Activated T-helper 2 cell treated with anti-CD3 and anti-CD28 coated beads, Interferon-gamma antibody, Interleukin-2, Interleukin-4, amounts not matched to agents 10 μg/mL and 5 μg/mL and 100 μg/mL, durations not matched to agents 14 hours and 24 hours and 36 hours (primary cell): ENCODE results near the gene SKIC3. TPM values are rescaled to one million over a fixed set of nuclear protein-coding genes. Genes with fewer than 3 reads are reported as not detected.

Experiments
- DNase-seq: peaks from one replicate; pipeline ENCODE4 v3.0.0; 2021; ENCODE audit warnings: low spot score
- H3K27ac Mint-ChIP-seq: one replicate; pipeline ENCODE4 v1.8.0; 2021; ENCODE audit warnings: mixed read lengths
- H3K27me3 Mint-ChIP-seq: one replicate; pipeline ENCODE4 v1.8.0; 2021; ENCODE audit warnings: low read depth, mixed read lengths
- H3K36me3 Mint-ChIP-seq: one replicate; pipeline ENCODE4 v1.8.0; 2021; ENCODE audit warnings: low read depth, mixed read lengths
- H3K4me1 Mint-ChIP-seq: one replicate; pipeline ENCODE4 v1.8.0; 2021; ENCODE audit warnings: low read depth, mixed read lengths
- H3K4me3 Mint-ChIP-seq: one replicate; pipeline ENCODE4 v1.8.0; 2021; ENCODE audit warnings: low read depth, mild to moderate bottlenecking, moderate library complexity, mixed read lengths
- H3K9me3 Mint-ChIP-seq: one replicate; pipeline ENCODE4 v1.8.0; 2021; ENCODE audit warnings: mixed read lengths
- intact Hi-C: fragments of 100-400 bp; cut with micrococcal nuclease; formaldehyde crosslinking; loops from one replicate; pipeline ENCODE4 v1.15.1; 2023
- total RNA-seq: library from RNA; stranded (reverse); gene quantifications from 2 replicates; pipeline ENCODE4 v1.2.3, GENCODE V29; 2022

Gene SKIC3
- 60.2 and 61.6 TPM in 2 replicates for total RNA-seq

DNA sequence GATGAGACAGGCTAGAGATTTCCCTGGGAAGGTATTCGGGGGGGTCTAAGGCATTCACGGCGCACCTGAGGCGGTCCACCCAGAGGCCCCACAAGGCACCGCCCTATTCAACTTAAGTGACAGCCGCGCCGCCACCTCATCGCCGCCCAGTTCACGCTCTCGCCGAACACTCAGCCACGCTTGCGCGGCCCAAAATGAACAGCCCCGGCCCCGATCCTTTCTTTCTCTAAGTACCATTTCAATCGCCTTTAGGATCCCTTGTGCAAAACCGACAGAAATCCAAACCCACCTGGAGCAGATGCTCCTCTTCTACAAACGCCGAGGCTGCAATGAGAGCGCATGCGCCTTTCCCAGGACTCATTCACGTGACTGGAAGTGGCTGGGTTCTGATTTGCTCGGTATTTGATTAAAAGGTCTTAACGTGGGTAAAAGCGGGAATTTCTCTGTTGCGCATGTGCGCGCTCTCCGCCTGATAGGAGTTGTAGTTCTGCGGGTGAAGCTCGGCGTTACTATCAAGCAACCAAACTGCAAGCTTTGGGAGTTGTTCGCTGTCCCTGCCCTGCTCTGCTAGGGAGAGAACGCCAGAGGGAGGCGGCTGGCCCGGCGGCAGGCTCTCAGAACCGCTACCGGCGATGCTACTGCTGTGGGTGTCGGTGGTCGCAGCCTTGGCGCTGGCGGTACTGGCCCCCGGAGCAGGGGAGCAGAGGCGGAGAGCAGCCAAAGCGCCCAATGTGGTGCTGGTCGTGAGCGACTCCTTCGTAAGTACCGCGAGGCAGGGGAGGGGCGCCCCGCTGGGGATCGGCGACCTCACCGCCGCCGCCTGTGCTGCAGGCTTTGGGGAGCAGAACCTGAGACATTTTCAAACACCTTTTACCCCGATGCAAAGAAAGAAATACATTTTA is at the start of gene SKIC3, which contains the start of gene ARSK:
SKIC3 (minus strand) TSS at position 331 of the 902 bp plus-strand sequence. CDS start 7,827 bp downstream, outside the sequence.
ARSK (plus strand) TSS at position 455 of the 902 bp plus-strand sequence; CDS start at position 633, 178 bp downstream.
- intact Hi-C loops, result loop anchor here (1.0 to 10.0 kb wide), 5 partner anchors 36 to 1630 kb away; partner anchors contain the start of genes GLRX, GPR150, RFESD and RIOK2
- Mint-ChIP-seq H3K27ac (peak within 1 kb of the TSS; percentile 81), H3K4me1 (peaks cover 39% of the 10 kb centered on the region), H3K4me3 (peak within 1 kb of the TSS; percentile 93), H3K36me3 (peaks cover 20% of the 10 kb centered on the region), H3K9me3 (no peaks in the 10 kb centered on the region), H3K27me3 (no peaks in the 10 kb centered on the region)
- peak; percentile 93 for DNase-seq

DNA sequence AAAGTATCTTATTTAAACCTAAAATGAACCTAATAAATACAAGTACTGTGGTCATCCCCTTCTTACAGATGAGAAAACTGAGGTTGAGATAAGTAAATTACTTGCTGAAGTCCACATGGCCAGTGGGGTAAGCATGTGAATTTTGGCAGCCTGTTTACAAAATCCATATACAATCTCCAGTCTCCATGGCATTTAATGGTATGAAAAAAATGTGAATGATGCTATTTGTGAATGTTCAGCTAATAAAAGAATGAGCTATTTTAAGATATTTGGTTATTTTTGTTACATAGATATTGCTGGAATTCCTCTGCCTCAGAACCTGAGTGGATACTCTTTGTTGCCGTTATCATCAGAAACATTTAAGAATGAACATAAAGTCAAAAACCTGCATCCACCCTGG is 45.8 kb upstream of the SKIC3 start:
- intact Hi-C loops, result no loop called here
- Mint-ChIP-seq H3K27ac (no peak overlapping the region), H3K36me3 (peaks cover 3% of the 10 kb centered on the region), H3K9me3 (no peaks in the 10 kb centered on the region), H3K4me1 (no peaks in the 10 kb centered on the region), H3K4me3 (no peak overlapping the region), H3K27me3 (no peaks in the 10 kb centered on the region)
- no peak for DNase-seq

DNA sequence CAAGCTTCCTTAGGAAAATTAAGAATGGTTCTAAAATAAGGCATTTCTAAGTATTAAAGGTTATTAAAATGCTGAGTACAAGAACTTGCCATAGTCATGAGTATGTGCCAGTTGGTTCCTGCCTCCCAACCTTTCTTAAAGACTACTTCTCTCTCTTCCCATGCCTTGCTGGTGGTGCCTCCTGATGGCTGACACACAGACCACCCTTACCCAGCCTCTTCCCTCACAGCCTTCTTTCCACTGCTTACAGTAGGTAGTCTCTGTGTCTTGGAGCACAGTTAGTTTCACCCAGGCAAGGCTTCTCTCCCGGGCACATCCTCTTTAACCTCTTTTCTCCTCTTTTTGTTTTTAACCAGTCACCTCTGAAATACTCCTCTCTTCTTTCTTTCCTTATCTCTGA is 44.5 kb upstream of the SKIC3 start:
- no peak overlapping the region for H3K27ac Mint-ChIP-seq
- H3K4me1 Mint-ChIP-seq, result no peaks in the 10 kb centered on the region
- no peak for DNase-seq
- H3K9me3 Mint-ChIP-seq, result no peaks in the 10 kb centered on the region
- no peak overlapping the region for H3K4me3 Mint-ChIP-seq
- peaks cover 3% of the 10 kb centered on the region for H3K36me3 Mint-ChIP-seq
- intact Hi-C loops, result no loop called here
- no peaks in the 10 kb centered on the region for H3K27me3 Mint-ChIP-seq

DNA sequence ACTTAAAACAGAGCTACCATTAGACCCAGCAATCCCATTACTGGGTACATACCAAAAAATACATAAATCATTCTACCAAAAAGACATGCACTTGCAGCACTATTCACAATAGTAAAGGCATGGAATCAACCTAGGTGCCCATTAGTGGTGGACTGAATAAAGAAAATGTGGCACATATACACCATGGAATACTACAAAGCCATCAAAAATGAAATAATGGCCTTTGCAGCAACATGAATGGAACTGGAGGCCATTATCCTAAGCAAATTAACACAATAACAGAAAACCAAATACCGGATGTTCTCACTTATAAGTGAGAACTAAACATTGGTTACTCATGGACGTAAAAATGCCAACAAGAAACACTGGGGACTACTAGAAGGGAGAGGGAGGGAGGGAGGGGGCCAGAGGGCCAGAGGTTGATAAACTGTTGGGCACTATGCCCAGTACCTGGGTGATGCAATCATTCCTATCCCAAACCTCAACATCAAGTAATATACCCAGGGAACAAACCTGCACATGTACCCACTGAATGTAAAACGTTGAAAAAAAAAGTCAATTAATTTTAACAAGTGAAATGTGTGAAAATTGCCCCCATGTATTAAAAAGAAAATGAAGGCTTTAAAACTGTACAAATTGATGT is 40.6 kb upstream of the SKIC3 start:
- Mint-ChIP-seq H3K9me3 (no peaks in the 10 kb centered on the region), H3K27me3 (no peaks in the 10 kb centered on the region), H3K4me3 (no peak overlapping the region), H3K4me1 (peaks cover 24% of the 10 kb centered on the region), H3K36me3 (peaks cover 3% of the 10 kb centered on the region), H3K27ac (no peak overlapping the region)
- no peak for DNase-seq
- intact Hi-C loops, result no loop called here

GRCh38 chr5:95591490-95591901 is 36.7 kb upstream of the SKIC3 start:
- H3K4me1 Mint-ChIP-seq, result peaks cover 30% of the 10 kb centered on the region
- no peak overlapping the region for H3K4me3 Mint-ChIP-seq
- no peaks in the 10 kb centered on the region for H3K27me3 Mint-ChIP-seq
- H3K9me3 Mint-ChIP-seq, result no peaks in the 10 kb centered on the region
- intact Hi-C loops, result loop anchor here (1.0 to 2.0 kb wide), 7 partner anchors 24 to 689 kb away; partner anchors contain the start of genes GPR150 and SKIC3
- peaks cover 3% of the 10 kb centered on the region for H3K36me3 Mint-ChIP-seq
- no peak for DNase-seq
- peak overlapping the region; percentile 65 for H3K27ac Mint-ChIP-seq

- peak overlapping the region; percentile 3 for H3K4me3 Mint-ChIP-seq
Observed at GRCh38 chr5:95590880-95591279, 36.1 kb upstream of the SKIC3 start.

DNA sequence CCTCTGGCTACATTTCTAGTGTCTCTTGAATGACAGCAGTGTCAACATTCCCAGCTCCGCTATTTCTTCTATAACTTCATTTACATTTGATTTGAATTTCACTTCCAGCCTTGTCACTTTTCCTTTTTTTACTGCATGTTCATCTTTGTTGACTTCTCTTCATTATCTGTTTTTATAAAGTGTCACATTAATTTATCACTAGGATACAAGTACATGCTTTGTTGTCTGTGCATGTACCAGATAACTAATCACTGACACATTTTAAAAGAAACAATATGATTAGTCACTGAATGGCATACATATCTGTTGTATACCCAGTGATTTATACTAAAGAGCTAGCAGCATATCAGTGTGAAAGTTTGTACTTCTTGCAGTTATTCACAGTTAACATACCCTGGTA is 29.2 kb upstream of the SKIC3 start:
- no peaks in the 10 kb centered on the region for H3K4me1 Mint-ChIP-seq
- no peaks in the 10 kb centered on the region for H3K27me3 Mint-ChIP-seq
- peaks cover 8% of the 10 kb centered on the region for H3K36me3 Mint-ChIP-seq
- DNase-seq, result no peak
- H3K9me3 Mint-ChIP-seq, result no peaks in the 10 kb centered on the region
- H3K27ac Mint-ChIP-seq, result no peak overlapping the region
- intact Hi-C loops, result no loop called here
- H3K4me3 Mint-ChIP-seq, result no peak overlapping the region

More at GRCh38 chr5:95590880-95591279, 36.1 kb upstream of the SKIC3 start:
- Mint-ChIP-seq H3K27me3 (no peaks in the 10 kb centered on the region), H3K4me1 (peaks cover 30% of the 10 kb centered on the region), H3K36me3 (peaks cover 3% of the 10 kb centered on the region), H3K27ac (peak overlapping the region; percentile 65), H3K9me3 (no peaks in the 10 kb centered on the region)
- intact Hi-C loops, result loop anchor here (1.0 to 2.0 kb wide), 7 partner anchors 24 to 689 kb away; partner anchors contain the start of genes GPR150 and SKIC3
- DNase-seq, result no peak

GRCh38 chr5:95581576-95581975 is 26.8 kb upstream of the SKIC3 start:
- no peak overlapping the region for H3K4me3 Mint-ChIP-seq

GRCh38 chr5:95572016-95572415 is 17.2 kb upstream of the SKIC3 start:
- intact Hi-C loops, result no loop called here
- no peaks in the 10 kb centered on the region for H3K36me3 Mint-ChIP-seq
- no peaks in the 10 kb centered on the region for H3K9me3 Mint-ChIP-seq
- H3K27me3 Mint-ChIP-seq, result no peaks in the 10 kb centered on the region
- H3K4me3 Mint-ChIP-seq, result no peak overlapping the region
- H3K27ac Mint-ChIP-seq, result no peak overlapping the region
- DNase-seq, result no peak
- H3K4me1 Mint-ChIP-seq, result no peaks in the 10 kb centered on the region

More at GRCh38 chr5:95581576-95581975, 26.8 kb upstream of the SKIC3 start:
- no peaks in the 10 kb centered on the region for H3K4me1 Mint-ChIP-seq
- intact Hi-C loops, result no loop called here
- H3K27ac Mint-ChIP-seq, result no peak overlapping the region
- peaks cover 8% of the 10 kb centered on the region for H3K36me3 Mint-ChIP-seq
- H3K9me3 Mint-ChIP-seq, result no peaks in the 10 kb centered on the region
- H3K27me3 Mint-ChIP-seq, result no peaks in the 10 kb centered on the region
- DNase-seq, result no peak

DNA sequence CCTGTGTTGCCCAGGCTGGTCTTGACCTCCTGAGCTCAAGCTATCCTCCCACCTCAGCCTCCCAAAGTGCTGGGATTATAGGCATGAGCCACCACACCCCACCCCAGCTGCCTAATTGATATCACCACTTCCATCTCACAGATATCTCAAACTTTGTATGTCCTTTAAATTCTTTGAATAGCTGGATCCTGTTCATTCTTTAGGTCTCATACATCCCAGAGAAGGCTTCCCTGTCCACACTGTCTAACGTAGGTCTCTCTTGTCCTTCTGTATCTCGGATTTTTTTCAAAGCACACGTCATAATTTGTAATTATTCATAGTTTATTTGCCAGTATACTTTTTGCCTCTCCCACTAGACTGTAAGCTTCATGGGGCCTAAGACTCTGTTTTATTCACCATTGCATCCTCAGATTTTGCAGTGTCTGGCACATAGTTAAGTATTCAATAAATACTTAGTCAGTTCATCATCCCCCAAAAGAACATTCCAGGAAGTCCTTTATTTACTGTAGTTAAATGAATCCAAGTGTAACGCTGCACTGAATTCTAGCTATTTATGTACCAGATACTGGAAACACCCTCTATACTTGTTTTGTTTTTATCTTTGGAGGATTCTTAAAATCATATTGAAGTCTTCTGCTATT is 10.6 kb upstream of the SKIC3 start:
- H3K27ac Mint-ChIP-seq, result no peak overlapping the region
- no peaks in the 10 kb centered on the region for H3K27me3 Mint-ChIP-seq
- no peaks in the 10 kb centered on the region for H3K9me3 Mint-ChIP-seq
- DNase-seq, result no peak
- no peaks in the 10 kb centered on the region for H3K4me1 Mint-ChIP-seq
- peaks cover 5% of the 10 kb centered on the region for H3K36me3 Mint-ChIP-seq
- H3K4me3 Mint-ChIP-seq, result no peak overlapping the region
- intact Hi-C loops, result no loop called here

GRCh38 chr5:95564450-95564849 is 9.7 kb upstream of the SKIC3 start:
- no peak overlapping the region for H3K4me3 Mint-ChIP-seq
- no peak for DNase-seq
- H3K36me3 Mint-ChIP-seq, result peaks cover 5% of the 10 kb centered on the region
- intact Hi-C loops, result no loop called here
- no peaks in the 10 kb centered on the region for H3K27me3 Mint-ChIP-seq
- no peaks in the 10 kb centered on the region for H3K4me1 Mint-ChIP-seq
- no peaks in the 10 kb centered on the region for H3K9me3 Mint-ChIP-seq
- no peak overlapping the region for H3K27ac Mint-ChIP-seq

DNA sequence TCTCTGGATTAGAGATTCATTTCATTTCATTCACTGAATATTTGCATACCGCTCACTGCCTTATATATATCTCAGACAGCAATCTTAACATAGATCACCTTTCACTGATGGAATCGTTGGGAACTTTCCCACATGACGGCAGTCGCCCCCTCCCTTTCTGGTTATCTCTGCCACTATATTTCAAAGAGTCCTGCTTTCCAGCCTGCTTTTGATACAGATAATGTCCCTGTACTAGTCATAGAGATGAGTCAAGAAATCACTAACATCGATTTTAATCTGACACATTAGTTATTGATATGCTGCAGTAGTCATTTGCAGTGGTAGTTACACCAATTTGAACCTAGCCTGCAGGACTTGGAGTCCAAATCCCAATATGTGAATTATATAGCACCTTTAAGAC is 8.6 kb upstream of the SKIC3 start:
- peaks cover under 1% of the 10 kb centered on the region for H3K4me1 Mint-ChIP-seq
- no peak overlapping the region for H3K27ac Mint-ChIP-seq
- DNase-seq, result no peak
- intact Hi-C loops, result no loop called here
- peaks cover 5% of the 10 kb centered on the region for H3K36me3 Mint-ChIP-seq
- no peaks in the 10 kb centered on the region for H3K9me3 Mint-ChIP-seq
- no peak overlapping the region for H3K4me3 Mint-ChIP-seq
- H3K27me3 Mint-ChIP-seq, result no peaks in the 10 kb centered on the region
